HepG2 (cell line): Measurements from ENCODE around the gene CNNM4. TPM values are rescaled to one million over a fixed set of nuclear protein-coding genes. Genes with fewer than 3 reads are reported as not detected.

Experiments
- BRF2 ChIP-seq: sonication (generic); formaldehyde crosslinking; IDR thresholded peaks from 2 replicates; pipeline ENCODE4 v1.8.1; 2022; ENCODE audit warnings: mild to moderate bottlenecking, missing genetic modification reagents
- CC2D1A ChIP-seq: sonication (generic); formaldehyde crosslinking; IDR thresholded peaks from 2 replicates; pipeline ENCODE4 v1.8.1; 2023; ENCODE audit warnings: mild to moderate bottlenecking, missing genetic modification reagents
- GABPB1 ChIP-seq: IDR thresholded peaks from 2 replicates; pipeline ENCODE4 v1.6.1; 2016; ENCODE audit warnings: mild to moderate bottlenecking, missing genetic modification reagents, moderate library complexity, missing compliant biosample characterization
- HMG20B ChIP-seq: conservative IDR thresholded peaks from 2 replicates; pipeline ENCODE4 v1.6.1; 2016; ENCODE audit warnings: missing genetic modification reagents, missing compliant biosample characterization
- HOXD1 ChIP-seq: sonication (generic); formaldehyde crosslinking; IDR thresholded peaks from 2 replicates; pipeline ENCODE4 v1.5.0; 2020; ENCODE audit warnings: missing genetic modification reagents
- LRRFIP1 ChIP-seq: sonication (generic); formaldehyde crosslinking; conservative IDR thresholded peaks from 2 replicates; pipeline ENCODE4 v1.4.0; 2020; ENCODE audit warnings: missing genetic modification reagents
- MTA1 ChIP-seq: sonication (generic); formaldehyde crosslinking; IDR thresholded peaks from 2 replicates; pipeline ENCODE4 v1.4.0; 2020; ENCODE audit warnings: missing genetic modification reagents, mild to moderate bottlenecking, borderline replicate concordance
- POLR2AphosphoS5 ChIP-seq: IDR thresholded peaks from 2 replicates; pipeline ENCODE4 v1.6.1; 2012; ENCODE audit warnings: low read depth, low read length
- PRDM15 ChIP-seq: sonication (generic); formaldehyde crosslinking; IDR thresholded peaks from 2 replicates; pipeline ENCODE4 v1.4.0; 2020; ENCODE audit warnings: missing genetic modification reagents
- RAD51 ChIP-seq: fragments of 450-650 bp; IDR thresholded peaks from 2 replicates; pipeline ENCODE4 v1.6.1; 2016; ENCODE audit warnings: borderline replicate concordance
- RXRA ChIP-seq: sonication (generic); formaldehyde crosslinking; IDR thresholded peaks from 2 replicates; pipeline ENCODE4 v1.5.1; 2020; ENCODE audit warnings: missing genetic modification reagents
- ZNF20 ChIP-seq: sonication (generic); formaldehyde crosslinking; IDR thresholded peaks from 2 replicates; pipeline ENCODE4 v1.4.0; 2020; ENCODE audit warnings: mild to moderate bottlenecking, moderate library complexity, missing genetic modification reagents
- ZNF3 ChIP-seq: IDR thresholded peaks from 2 replicates; pipeline ENCODE4 v1.7.0; 2017; ENCODE audit warnings: inconsistent platforms
- ZNF317 ChIP-seq: sonication (generic); formaldehyde crosslinking; IDR thresholded peaks from 2 replicates; pipeline ENCODE4 v1.5.0; 2020; ENCODE audit warnings: mild to moderate bottlenecking, missing genetic modification reagents
- ZNF318 ChIP-seq: sonication (generic); formaldehyde crosslinking; IDR thresholded peaks from 2 replicates; pipeline ENCODE4 v1.4.0; 2020; ENCODE audit warnings: mild to moderate bottlenecking, missing genetic modification reagents
- ZNF354B ChIP-seq: sonication (generic); formaldehyde crosslinking; IDR thresholded peaks from 2 replicates; pipeline ENCODE4 v1.8.0; 2022; ENCODE audit warnings: mild to moderate bottlenecking, missing genetic modification reagents
- polyA plus RNA-seq, 8 experiments: library from polyadenylated mRNA; depleted of rRNA in 3 of 8; stranded (reverse) in 7 of 8; unstranded in 1 of 8; fragments of >200 nt; fragmentation: Illumina TruSeq in 4 of 8; extraction: Trizol in 4 of 8; gene quantifications; 2 replicates each; pipeline versions ENCODE4 v1.2.1 to v1.2.3, GENCODE V29; 2011 to 2016; ENCODE audit warnings: low read depth in 4 of 8, missing spikeins in 1 of 8, mixed read lengths in 1 of 8; ENCODE audit not compliant: insufficient read depth in 1 of 8
- total RNA-seq, 5 experiments: library from RNA; depleted of rRNA; stranded (reverse); fragments of >200 nt; fragmentation: Illumina TruSeq; extraction: Trizol; gene quantifications; 2 replicates each; pipeline ENCODE4 v1.2.3, GENCODE V29; 2016; ENCODE audit warnings: low read depth in 1 of 5

Gene CNNM4
- total and polyA plus RNA-seq, 2 of the 13 experiments (the other 11 are each of a cell fraction or from before 2014, with no cell fraction given) = 5.9 to 8.4 TPM

- TF ChIP-seq BRF2 (no peak), POLR2AphosphoS5 (no peak), HMG20B (CRISPR knock-in tag) (no peak), RXRA (no peak), PRDM15 (CRISPR knock-in tag) (no peak), ZNF3 (CRISPR knock-in tag) (no peak), ZNF318 (CRISPR knock-in tag) (no peak), GABPB1 (no peak), HOXD1 (CRISPR knock-in tag) (no peak), ZNF354B (CRISPR knock-in tag) (no peak), CC2D1A (CRISPR knock-in tag) (no peak), ZNF20 (CRISPR knock-in tag) (no peak), ZNF317 (CRISPR knock-in tag) (no peak), MTA1 (CRISPR knock-in tag) (no peak), RAD51 (no peak), LRRFIP1 (no peak)
Measured at GRCh38 chr2:96715658-96716057, 45.0 kb upstream of the CNNM4 start (continued).
